ENCODE data around the gene VDAC1. TPM values are rescaled to one million over a fixed set of nuclear protein-coding genes. Genes with fewer than 3 reads are reported as not detected.
A peak's percentile ranks its signal among the peaks of the same experiment; 100 is the strongest.
"Not testable (repeated sequence)": the region's sequence is repeated elsewhere in the genome, so short reads cannot be mapped to it uniquely, and the experiment has no call there.

Gene VDAC1
- total RNA-seq, 2 experiments from 2014 or later, result 250 to 259 TPM

DNA sequence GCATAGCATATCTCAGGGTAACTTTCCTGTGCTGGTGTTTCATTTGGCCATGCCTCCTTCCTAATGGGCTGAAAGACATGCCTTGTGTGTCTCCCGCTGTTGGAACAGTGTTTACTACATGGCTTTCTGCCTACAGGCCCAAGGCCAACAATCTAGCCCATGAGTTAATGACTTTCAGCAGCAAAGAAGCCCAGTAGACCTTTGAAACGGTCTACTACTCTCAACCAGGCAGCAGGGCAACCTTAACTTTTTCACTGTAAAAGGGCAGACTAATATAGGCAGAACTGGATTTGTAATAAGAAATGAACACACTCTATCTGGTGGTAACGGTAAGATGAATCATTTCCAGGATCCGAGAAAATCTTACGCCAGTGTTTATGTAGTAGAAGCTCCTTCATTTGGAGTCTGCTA lies 57.3 kb downstream of the VDAC1 start:
- no peaks in the 10 kb centered on the region for H3K36me3 Mint-ChIP-seq (ENCODE audit: low read depth)
- H3K27ac Mint-ChIP-seq, result no peak overlapping the region
- DNase-seq (no peak), ATAC-seq (no peak)
- no peak overlapping the region for H3K4me3 Mint-ChIP-seq
- peaks cover 2% of the 10 kb centered on the region for H3K27me3 Mint-ChIP-seq (ENCODE audit: low read depth)
- no peaks in the 10 kb centered on the region for H3K4me1 Mint-ChIP-seq (ENCODE audit: low read depth)
- H3K9me3 Mint-ChIP-seq (ENCODE audit: insufficient read depth), result no peaks in the 10 kb centered on the region
- CTCF ChIA-PET, result interaction anchor here (1.0 to 1.2 kb wide), 2 partner anchors 23 to 32 kb away, joined by 3 read pairs; no protein-coding TSS in a partner anchor
- POLR2A ChIA-PET, result no interaction called here

DNA sequence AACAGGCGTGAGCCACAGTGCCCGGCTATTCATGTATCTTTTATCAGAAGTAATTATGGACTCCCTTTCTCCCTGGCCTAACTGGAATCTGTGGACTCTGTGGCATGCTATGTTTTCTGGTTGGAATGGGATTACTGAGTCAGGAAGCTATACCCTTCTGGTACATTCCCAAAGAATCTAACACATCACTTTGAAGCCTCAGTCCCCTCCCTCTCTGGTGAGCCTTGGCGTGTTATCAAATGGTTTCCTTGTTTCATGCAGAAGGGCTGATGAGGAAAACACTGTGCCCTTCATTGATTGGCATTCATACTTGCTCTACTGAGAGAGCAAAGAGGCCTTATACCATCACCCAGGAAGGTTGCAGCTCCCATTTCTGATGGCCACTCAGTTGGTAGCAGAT lies 59.2 kb downstream of the VDAC1 start:
- no peaks in the 10 kb centered on the region for H3K36me3 Mint-ChIP-seq (ENCODE audit: low read depth)
- H3K4me3 Mint-ChIP-seq, result no peak overlapping the region
- ATAC-seq, result no peak
- H3K27me3 Mint-ChIP-seq (ENCODE audit: low read depth), result peaks cover 2% of the 10 kb centered on the region
- no peak overlapping the region for H3K27ac Mint-ChIP-seq
- no peaks in the 10 kb centered on the region for H3K4me1 Mint-ChIP-seq (ENCODE audit: low read depth)
- ChIA-PET POLR2A (no interaction called here), CTCF (interaction anchor here (1.0 to 1.4 kb wide), 4 partner anchors 9 to 835 kb away, joined by 3 to 6 read pairs (median 3); no protein-coding TSS in a partner anchor)
- no peaks in the 10 kb centered on the region for H3K9me3 Mint-ChIP-seq (ENCODE audit: insufficient read depth)
- DNase-seq, result no peak

DNA sequence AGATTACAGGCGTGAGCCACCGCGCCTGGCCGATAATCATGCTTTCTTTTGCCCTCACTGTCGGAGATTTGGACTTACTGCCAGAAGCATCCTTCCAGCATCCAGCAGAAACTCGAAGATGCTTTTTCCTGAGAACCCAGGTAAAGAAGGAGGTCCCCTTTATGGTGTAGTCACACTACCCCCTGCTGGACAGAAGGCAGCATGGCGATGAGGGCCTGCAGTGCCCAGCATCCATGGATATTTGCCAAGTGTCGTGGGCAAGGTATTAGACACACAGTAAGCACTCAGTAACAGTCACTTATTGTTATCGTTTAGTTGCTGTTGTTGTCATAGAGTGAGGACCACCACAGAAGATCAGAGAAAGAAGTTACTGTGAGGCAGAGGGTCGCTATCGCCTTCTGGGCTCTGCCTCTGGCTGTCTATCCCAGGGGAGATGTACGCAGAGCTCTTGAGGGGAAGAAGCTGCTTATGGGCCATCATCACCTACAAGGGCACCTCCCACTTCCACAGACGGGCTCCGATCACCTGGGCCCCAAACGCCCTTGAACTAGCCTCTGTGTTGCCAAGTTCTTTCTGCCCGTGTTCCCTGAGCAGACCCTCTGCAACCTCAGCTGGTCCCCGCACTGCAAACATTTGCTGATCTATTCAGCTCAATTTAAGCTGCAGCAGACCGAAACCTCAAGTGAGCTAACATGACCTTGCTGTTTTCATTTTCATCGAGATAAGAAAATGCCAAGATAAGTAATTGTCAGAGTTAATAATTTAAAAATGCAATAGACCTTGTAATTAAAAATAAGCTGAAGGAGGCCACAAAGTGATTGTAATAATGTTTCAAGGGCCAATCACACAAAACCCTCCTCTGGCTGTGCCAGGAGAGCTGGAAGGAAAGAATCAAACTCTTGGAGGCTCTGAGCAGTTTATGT lies 60.3 kb downstream of the VDAC1 start:
- Mint-ChIP-seq H3K9me3 (ENCODE audit: insufficient read depth) (no peaks in the 10 kb centered on the region), H3K36me3 (ENCODE audit: low read depth) (no peaks in the 10 kb centered on the region), H3K4me3 (no peak overlapping the region), H3K27me3 (ENCODE audit: low read depth) (peaks cover 2% of the 10 kb centered on the region), H3K27ac (no peak overlapping the region), H3K4me1 (ENCODE audit: low read depth) (no peaks in the 10 kb centered on the region)
- CTCF ChIA-PET, result interaction anchor here (1.0 to 1.4 kb wide), 6 partner anchors 8 to 834 kb away, joined by 3 to 6 read pairs (median 3); no protein-coding TSS in a partner anchor
- POLR2A ChIA-PET, result no interaction called here
- ATAC-seq (peak; percentile 72), DNase-seq (peak; percentile 45)

DNA sequence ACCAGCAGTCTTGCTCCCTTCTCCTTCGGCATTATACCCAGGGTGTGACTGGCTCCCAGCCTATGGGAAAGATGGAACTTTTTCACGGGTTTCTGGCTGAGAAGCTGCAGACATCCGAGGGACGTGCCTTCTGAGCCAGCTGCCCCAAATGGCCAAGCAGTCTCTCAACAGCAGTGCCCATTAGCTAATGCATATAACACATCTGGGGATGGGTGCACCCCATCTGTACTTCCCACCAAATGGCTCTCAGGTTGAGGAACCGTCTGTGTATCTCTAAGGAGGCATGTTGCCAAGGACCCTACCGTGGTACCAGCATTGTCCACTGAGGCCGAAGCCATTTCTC lies 61.3 kb downstream of the VDAC1 start:
- Mint-ChIP-seq H3K27ac (no peak overlapping the region), H3K4me3 (no peak overlapping the region), H3K36me3 (ENCODE audit: low read depth) (no peaks in the 10 kb centered on the region), H3K4me1 (ENCODE audit: low read depth) (no peaks in the 10 kb centered on the region), H3K27me3 (ENCODE audit: low read depth) (peaks cover 2% of the 10 kb centered on the region), H3K9me3 (ENCODE audit: insufficient read depth) (no peaks in the 10 kb centered on the region)
- DNase-seq (no peak), ATAC-seq (no peak)
- POLR2A ChIA-PET, result no interaction called here
- CTCF ChIA-PET, result no interaction called here

DNA sequence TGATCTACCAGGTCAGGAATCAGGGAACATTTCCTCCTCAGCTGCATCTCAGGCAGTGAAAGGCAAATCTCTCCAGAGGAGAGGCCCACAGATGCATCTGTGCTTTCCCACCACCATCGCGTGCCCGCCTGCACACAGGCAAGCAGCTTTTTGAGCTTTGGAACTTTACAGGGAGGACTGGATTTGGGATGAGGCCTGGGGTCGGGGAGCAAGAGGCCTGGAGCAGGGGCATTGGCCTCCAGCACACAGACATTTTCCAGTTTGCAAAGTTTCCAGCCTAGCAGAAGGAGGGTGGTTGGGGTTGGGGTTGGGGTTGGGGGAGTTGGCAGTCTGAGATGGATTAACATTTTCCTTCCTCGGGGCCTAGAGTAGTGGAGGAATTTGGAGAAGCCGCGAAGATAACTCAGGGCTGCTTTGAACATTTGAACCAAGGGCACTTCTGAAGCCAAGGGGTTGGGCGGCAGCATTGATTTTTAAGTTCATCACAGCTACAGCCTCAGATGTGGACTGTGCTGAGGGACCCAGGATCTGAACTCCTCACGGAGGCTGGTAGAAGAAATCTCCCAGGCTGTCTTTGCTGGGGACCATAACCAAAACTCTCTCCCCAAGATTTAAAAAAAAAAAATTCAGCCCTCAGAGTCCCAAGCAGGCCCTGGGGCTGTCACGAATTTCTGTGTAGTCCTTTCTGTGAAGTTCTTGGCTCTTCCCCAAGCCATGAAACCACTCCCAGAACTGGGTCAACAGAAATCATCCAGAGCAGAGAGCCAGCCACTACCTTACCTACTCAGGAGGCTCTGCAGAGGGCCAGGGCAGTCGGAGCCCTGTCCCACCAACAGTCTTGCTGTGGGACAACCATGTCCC lies 61.9 kb downstream of the VDAC1 start:
- H3K27ac Mint-ChIP-seq, result no peak overlapping the region
- POLR2A ChIA-PET, result no interaction called here
- no peak for ATAC-seq
- H3K9me3 Mint-ChIP-seq (ENCODE audit: insufficient read depth), result no peaks in the 10 kb centered on the region
- peaks cover 2% of the 10 kb centered on the region for H3K27me3 Mint-ChIP-seq (ENCODE audit: low read depth)
- no peaks in the 10 kb centered on the region for H3K36me3 Mint-ChIP-seq (ENCODE audit: low read depth)
- CTCF ChIA-PET, result no interaction called here
- H3K4me1 Mint-ChIP-seq (ENCODE audit: low read depth), result no peaks in the 10 kb centered on the region
- H3K4me3 Mint-ChIP-seq, result no peak overlapping the region
- DNase-seq, result no peak

DNA sequence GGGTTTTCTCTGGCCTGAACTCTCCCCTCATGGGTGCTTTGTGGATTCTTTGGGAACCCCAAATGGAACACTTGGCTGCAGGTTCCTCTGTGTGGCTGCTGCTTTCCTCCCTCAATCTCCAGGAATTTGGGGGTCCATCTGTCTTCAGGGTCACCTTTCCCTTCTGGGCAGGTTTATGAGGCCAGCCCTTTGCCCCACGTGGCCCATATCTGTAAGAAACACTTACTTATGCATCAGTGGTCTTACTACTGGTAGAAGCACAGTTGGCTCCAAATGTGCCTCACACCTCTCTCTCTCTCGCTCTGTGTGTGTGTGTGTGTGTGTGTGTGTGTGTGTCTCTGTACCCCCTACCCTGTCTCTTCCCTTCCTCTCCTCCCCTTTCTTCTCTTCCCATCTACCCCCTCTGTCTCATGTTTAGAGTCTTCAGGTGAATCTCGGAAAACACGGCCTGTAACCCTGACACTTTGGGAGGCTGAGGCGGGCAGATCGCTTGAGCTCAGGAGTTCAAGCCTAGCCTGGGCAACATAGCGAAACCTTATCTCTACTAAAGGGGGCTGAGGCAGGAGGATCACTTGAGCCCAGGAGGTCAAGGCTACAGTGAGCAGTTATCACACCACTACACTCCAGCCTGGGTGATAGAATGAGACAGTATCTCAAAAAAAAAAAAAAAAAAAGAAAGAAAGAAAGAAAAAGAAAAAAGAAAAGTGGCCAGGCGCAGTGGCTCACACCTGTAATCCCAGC lies 63.1 kb downstream of the VDAC1 start:
- ATAC-seq (no peak), DNase-seq (no peak)
- H3K27ac Mint-ChIP-seq, result no peak overlapping the region
- ChIA-PET POLR2A (no interaction called here), CTCF (no interaction called here)
- H3K9me3 Mint-ChIP-seq (ENCODE audit: insufficient read depth), result no peaks in the 10 kb centered on the region
- no peak overlapping the region for H3K4me3 Mint-ChIP-seq
- no peaks in the 10 kb centered on the region for H3K27me3 Mint-ChIP-seq (ENCODE audit: low read depth)
- no peaks in the 10 kb centered on the region for H3K4me1 Mint-ChIP-seq (ENCODE audit: low read depth)
- no peaks in the 10 kb centered on the region for H3K36me3 Mint-ChIP-seq (ENCODE audit: low read depth)

DNA sequence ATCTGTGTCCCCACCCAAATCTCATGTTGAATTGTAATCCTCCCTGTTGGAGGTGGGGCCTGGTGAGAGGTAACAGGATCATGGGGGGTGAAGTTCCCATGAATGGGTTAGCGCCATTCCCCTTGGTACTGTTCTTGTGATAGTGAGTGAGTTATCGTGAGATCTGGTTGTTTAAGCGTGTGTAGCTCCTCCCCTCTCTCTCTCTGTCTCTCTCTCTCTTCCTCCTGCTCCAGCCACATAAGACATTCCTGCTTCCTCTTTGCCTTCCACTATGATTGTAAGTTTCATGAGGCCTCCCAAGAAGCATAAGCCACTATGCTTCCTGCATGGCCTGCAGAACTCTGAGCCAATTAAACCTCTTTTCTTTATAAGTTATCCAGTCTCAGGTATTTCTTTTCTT lies 65.1 kb downstream of the VDAC1 start:
- POLR2A ChIA-PET, result no interaction called here
- CTCF ChIA-PET, result no interaction called here
- ATAC-seq, result no peak

DNA sequence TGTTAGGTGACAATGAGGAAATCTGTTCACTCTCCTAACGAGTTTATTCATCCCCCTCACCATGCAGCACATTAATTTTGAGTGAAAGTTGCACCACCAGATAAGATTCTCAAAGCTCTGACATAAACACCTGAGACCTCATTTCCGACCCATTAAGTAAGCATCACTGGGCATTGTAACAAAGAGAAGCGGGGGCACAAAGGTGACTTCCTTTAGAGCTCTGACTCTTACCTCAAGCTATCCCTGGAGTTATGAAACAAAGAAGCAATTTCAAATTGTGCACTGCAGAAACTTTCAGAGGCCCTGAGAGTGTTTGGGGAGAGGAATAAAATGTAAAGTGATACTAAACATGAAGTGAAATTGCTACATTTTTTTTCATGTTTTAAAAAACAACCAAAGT lies 65.8 kb downstream of the VDAC1 start:
- Mint-ChIP-seq H3K27me3 (ENCODE audit: low read depth) (no peaks in the 10 kb centered on the region), H3K4me3 (no peak overlapping the region), H3K36me3 (ENCODE audit: low read depth) (no peaks in the 10 kb centered on the region), H3K9me3 (ENCODE audit: insufficient read depth) (no peaks in the 10 kb centered on the region), H3K4me1 (ENCODE audit: low read depth) (no peaks in the 10 kb centered on the region), H3K27ac (no peak overlapping the region)
- no peak for ATAC-seq
- CTCF ChIA-PET, result no interaction called here
- no peak for DNase-seq
- POLR2A ChIA-PET, result no interaction called here

More for the DNA sequence above, 65.1 kb downstream of the VDAC1 start:
- Mint-ChIP-seq H3K9me3 (ENCODE audit: insufficient read depth) (no peaks in the 10 kb centered on the region), H3K27me3 (ENCODE audit: low read depth) (no peaks in the 10 kb centered on the region), H3K36me3 (ENCODE audit: low read depth) (no peaks in the 10 kb centered on the region), H3K4me1 (ENCODE audit: low read depth) (no peaks in the 10 kb centered on the region), H3K27ac (no peak overlapping the region), H3K4me3 (no peak overlapping the region)
- no peak for DNase-seq

DNA sequence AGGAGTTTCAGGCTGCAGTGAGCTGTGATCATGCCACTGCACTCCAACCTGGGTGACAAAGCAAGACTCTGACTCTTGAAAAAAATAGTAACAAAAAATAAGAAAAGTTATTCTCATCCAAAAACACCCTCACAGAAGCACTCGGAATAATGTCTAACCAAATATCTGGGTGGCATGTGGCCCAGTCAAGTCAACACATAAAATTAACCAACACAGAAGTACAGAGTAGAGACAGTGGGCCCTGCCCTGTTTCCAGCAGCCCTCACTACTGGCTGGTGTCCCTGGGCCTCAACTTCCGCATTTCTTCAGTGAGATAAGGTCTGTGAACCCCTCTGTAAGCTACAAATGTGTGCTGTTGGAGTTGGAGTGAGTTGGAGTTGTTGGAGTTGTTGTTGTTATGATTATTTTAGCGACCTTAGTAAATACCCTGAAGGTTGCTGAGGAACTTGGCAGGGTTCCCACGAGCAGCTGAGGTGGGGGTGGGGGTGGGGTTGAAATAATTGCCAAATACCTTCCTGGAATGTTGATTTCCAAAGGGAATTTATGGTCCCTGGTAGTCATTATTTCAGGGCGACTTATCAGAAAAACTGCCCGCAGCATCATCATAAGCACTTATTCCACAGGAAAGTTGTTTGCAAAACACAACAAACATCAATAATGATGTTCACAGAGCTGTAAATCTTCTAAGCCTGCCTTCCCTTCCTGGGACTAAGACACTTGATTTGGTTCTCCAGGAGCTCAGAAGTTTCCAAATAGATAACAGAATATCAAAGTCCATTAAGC lies 66.5 kb downstream of the VDAC1 start:
- Mint-ChIP-seq H3K4me1 (ENCODE audit: low read depth) (no peaks in the 10 kb centered on the region), H3K36me3 (ENCODE audit: low read depth) (no peaks in the 10 kb centered on the region), H3K4me3 (no peak overlapping the region), H3K27ac (no peak overlapping the region), H3K9me3 (ENCODE audit: insufficient read depth) (no peaks in the 10 kb centered on the region), H3K27me3 (ENCODE audit: low read depth) (no peaks in the 10 kb centered on the region)
- ChIA-PET CTCF (no interaction called here), POLR2A (no interaction called here)
- DNase-seq, result no peak
- no peak for ATAC-seq

DNA sequence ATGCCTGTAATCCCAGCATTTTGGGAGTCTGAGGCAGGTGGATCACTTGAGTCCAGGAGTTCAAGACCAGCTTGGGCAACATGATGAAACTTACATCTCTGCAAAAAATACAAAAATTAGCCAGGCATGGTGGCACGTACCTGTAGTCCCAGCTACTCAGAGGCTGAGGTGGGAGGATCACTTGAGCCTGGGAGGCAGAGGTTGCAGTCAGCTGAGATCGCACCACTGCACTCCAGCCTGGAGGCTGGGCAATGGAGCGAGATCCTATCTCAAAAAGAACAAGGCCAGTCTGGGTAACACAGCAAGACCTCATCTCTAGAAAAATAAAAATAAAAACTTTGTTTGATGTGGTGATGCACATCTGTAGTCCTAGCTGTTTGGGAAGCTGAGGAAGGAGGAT lies 67.1 kb downstream of the VDAC1 start:
- H3K4me1 Mint-ChIP-seq (ENCODE audit: low read depth); DNase-seq; H3K27ac Mint-ChIP-seq; H3K36me3 Mint-ChIP-seq (ENCODE audit: low read depth); H3K4me3 Mint-ChIP-seq; CTCF ChIA-PET; ATAC-seq; H3K9me3 Mint-ChIP-seq (ENCODE audit: insufficient read depth); H3K27me3 Mint-ChIP-seq (ENCODE audit: low read depth); POLR2A ChIA-PET: not testable (repeated sequence)

DNA sequence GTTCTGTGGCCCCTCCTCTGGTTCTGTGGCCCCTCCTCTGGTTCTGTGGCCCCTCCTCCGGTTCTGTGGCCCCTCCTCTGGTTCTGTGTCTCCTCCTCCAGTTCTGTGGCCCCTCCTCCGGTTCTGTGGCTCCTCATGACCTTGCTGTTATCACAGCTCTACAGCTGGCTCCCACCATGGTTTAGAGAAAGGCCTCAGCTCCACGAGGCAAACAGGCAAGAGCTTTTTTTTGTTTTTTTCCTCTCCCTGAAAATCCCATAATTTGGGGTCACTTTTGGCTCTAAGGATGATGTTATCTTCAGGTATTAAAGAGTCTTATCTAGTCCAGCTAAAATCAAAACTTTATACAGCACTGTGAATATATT lies 68.1 kb downstream of the VDAC1 start:
- DNase-seq (no peak), ATAC-seq (no peak)
- no peaks in the 10 kb centered on the region for H3K36me3 Mint-ChIP-seq (ENCODE audit: low read depth)
- H3K4me3 Mint-ChIP-seq, result no peak overlapping the region
- peaks cover 8% of the 10 kb centered on the region for H3K4me1 Mint-ChIP-seq (ENCODE audit: low read depth)
- no peak overlapping the region for H3K27ac Mint-ChIP-seq
- ChIA-PET CTCF (interaction anchor here (1.2 kb wide), 1 partner anchor 9 kb away, joined by 3 read pairs; no protein-coding TSS in a partner anchor), POLR2A (no interaction called here)
- no peaks in the 10 kb centered on the region for H3K9me3 Mint-ChIP-seq (ENCODE audit: insufficient read depth)
- H3K27me3 Mint-ChIP-seq (ENCODE audit: low read depth), result no peaks in the 10 kb centered on the region

Measured in activated CD8-positive, alpha-beta T cell treated with anti-CD3 and anti-CD28 coated beads, Interleukin-2, amount 10 ng/mL, durations not matched to agents 7 days and 5 days (primary cell).